ENCODE results near the gene MBD1. TPM values are rescaled to one million over a fixed set of nuclear protein-coding genes. Genes with fewer than 3 reads are reported as not detected.
A peak's percentile ranks its signal among the peaks of the same experiment; 100 is the strongest.
"Not testable (repeated sequence)": the region's sequence is repeated elsewhere in the genome, so short reads cannot be mapped to it uniquely, and the experiment has no call there.

MBD1 gene, protein sequence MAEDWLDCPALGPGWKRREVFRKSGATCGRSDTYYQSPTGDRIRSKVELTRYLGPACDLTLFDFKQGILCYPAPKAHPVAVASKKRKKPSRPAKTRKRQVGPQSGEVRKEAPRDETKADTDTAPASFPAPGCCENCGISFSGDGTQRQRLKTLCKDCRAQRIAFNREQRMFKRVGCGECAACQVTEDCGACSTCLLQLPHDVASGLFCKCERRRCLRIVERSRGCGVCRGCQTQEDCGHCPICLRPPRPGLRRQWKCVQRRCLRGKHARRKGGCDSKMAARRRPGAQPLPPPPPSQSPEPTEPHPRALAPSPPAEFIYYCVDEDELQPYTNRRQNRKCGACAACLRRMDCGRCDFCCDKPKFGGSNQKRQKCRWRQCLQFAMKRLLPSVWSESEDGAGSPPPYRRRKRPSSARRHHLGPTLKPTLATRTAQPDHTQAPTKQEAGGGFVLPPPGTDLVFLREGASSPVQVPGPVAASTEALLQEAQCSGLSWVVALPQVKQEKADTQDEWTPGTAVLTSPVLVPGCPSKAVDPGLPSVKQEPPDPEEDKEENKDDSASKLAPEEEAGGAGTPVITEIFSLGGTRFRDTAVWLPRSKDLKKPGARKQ
- 10 to 100 TPM; 60.6 to 71.2 (median 64.0) TPM for polyA plus RNA-seq (ENCODE audit: insufficient read length in 4 of 4)

DNA sequence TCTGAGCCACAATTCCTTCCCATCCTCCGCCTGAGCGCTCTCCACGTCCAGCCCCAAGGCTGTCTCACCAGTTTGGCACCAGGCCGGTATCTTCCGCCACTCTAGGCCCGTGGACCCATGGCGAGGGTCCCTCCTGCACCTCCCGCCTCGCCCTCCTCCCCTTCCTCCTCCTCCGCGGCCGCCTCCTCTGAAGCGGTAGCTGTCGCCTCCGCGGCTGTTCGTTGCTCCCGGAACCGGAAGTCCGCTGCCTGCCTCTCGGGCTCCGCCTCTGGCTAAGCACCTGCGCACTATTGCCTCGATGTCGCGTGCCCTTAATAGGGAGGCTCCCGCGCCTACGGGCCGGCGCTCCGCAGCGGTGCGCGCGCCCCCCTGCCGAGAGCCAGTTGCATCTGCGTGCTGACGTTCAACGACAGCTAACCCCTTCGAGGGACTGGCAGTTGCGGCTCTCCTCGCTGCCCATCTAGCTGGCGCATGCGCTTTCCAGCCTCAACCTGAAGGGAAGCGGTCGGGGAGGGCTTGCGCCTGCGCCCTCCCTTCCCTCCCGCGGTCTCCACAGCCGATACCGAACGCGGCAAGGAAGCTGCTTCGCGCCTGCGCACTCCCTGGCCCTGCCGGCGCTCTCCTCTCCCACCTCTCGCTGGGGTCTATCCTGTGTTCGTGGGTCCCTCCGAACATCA is at the start of gene MBD1:
TSS of gene MBD1 (minus strand) at position 229 of the 677 bp plus-strand sequence. CDS start 1,531 bp downstream, outside the sequence.
- DNase-seq (ENCODE audit: low read depth in 4 of 4, low spot score in 3 of 4) = peak; percentile 94 to 97 (median 95)

- no peak for DNase-seq (ENCODE audit: low read depth in 4 of 4, low spot score in 3 of 4)
Measured at GRCh38 chr18:50330176-50330575, 48.9 kb upstream of the MBD1 start.

DNA sequence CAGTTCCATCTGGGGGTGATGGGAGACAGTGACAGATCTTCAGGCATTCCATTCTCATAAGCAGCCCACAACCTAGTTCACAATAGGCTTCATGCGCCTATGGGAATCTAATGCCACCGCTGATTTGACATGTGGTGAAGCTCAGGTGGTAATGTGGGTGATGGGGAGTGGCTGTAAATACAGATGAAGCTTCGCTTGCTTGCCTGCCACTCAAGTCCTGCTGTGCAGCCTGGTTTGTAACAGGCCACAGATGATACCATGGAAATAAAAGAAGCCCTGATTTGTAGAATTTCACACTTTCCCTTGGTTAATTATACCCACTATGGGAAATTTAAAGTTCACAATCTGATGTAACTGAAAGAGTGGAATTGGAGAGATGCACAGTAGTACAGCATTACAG is 46.7 kb upstream of the MBD1 start:
- DNase-seq (ENCODE audit: low read depth in 4 of 4, low spot score in 3 of 4) = no peak

DNA sequence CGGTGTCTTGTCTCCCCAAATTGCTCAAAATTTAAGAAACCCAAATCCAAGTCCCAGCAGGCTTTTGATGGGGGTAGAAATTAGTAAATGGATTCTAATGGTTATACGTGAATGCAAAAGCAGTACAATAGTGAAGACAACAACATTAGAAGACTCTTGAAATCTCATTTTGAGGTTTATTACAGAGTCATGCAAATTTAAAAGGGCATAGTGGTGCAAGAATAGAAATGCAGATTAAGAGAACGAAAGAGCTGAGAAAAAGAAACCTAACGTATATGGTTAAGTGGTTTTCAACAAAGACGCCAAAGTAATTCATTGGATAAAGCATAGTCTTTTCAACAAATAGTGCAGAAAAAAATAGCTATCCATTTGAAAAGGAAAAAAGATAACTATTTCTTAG is 39.4 kb upstream of the MBD1 start:
- no peak for DNase-seq (ENCODE audit: low read depth in 4 of 4, low spot score in 3 of 4)

GRCh38 chr18:50315100-50315871 is 34.0 kb upstream of the MBD1 start:
- DNase-seq (ENCODE audit: low read depth in 4 of 4, low spot score in 3 of 4) = no peak

DNA sequence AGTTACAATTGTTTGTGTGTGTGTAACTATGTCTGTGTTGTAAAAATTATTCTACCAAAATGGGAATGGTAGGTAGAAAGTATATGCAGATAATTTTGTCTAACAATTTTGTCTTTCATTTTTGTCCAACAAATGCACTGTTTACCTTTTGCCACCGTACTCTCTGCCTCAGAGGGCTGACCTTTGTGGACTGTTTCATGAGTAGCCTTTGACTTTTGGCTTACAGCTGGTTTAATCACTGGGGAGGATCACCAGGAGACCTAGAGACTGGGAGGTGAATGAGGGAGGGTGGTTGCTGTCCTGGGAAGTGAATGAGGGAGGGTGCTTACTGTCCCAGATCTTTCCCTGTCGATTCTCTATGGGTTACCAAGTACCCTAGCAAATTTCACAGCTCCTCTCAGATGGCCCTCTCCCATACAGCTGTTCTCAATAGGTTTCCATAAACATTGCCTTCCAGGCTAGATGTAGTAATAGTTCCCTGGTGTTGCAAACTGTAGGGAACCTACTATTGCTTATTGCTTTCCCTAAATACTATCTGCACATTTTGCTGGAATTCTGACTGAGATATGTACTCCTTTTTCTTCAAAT is 32.6 kb upstream of the MBD1 start:
- DNase-seq (ENCODE audit: low read depth in 4 of 4, low spot score in 3 of 4) = no peak

DNA sequence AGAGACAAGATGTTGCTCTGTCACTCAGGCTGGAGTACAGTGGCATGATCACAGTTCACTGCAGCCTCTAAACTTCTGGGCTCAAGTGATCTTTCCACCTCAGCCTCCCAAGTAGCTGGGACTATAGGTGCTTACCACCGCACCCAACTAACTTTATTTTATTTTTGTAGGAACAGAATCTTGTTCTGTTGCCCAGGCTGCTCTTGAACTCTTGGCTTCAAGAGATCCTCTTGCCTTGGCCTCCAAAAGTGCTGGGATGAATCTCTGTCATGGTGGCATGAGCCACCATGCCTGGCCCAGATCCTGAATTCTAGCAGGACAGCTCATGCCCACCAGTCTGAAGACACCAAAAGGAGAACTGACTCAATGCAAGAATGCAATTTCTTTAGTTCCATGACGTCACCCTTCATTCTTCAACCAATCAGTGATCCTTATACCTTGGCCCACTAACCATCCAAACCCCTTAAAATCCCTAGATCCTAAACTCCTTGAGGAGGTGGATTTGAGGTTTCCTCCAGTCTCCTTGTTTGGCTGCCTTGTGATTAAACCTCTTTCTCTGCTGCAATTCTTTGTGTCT is 31.8 kb upstream of the MBD1 start:
- DNase-seq (ENCODE audit: low read depth in 4 of 4, low spot score in 3 of 4) = no peak

GRCh38 chr18:50312296-50313030 is 31.1 kb upstream of the MBD1 start:
- no peak for DNase-seq (ENCODE audit: low read depth in 4 of 4, low spot score in 3 of 4)

- DNase-seq (ENCODE audit: low read depth in 4 of 4, low spot score in 3 of 4) = no peak
Measured at GRCh38 chr18:50311650-50312049, 30.3 kb upstream of the MBD1 start.

DNA sequence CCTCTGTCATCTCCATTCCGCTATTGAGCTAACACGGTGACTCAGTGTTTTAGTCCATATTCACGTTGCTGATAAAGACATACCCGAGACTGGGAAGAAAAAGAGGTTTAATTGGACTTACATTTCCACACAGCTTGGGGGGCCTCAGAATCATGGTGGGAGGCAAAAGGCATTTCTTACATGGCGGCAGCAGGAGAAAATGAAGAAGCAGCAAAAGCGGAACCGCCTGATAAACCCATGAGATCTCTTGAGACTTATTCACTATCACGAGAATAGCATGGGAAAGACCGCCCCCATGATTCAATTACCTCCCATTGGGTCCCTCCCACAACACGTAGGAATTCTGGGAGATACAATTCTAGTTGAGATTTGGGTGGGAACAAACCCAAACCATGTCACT is 28.8 kb upstream of the MBD1 start:
- no peak for DNase-seq (ENCODE audit: low read depth in 4 of 4, low spot score in 3 of 4)

- DNase-seq (ENCODE audit: low read depth in 4 of 4, low spot score in 3 of 4) = not testable (repeated sequence)
Measured at GRCh38 chr18:50308851-50309250, 27.5 kb upstream of the MBD1 start.

DNA sequence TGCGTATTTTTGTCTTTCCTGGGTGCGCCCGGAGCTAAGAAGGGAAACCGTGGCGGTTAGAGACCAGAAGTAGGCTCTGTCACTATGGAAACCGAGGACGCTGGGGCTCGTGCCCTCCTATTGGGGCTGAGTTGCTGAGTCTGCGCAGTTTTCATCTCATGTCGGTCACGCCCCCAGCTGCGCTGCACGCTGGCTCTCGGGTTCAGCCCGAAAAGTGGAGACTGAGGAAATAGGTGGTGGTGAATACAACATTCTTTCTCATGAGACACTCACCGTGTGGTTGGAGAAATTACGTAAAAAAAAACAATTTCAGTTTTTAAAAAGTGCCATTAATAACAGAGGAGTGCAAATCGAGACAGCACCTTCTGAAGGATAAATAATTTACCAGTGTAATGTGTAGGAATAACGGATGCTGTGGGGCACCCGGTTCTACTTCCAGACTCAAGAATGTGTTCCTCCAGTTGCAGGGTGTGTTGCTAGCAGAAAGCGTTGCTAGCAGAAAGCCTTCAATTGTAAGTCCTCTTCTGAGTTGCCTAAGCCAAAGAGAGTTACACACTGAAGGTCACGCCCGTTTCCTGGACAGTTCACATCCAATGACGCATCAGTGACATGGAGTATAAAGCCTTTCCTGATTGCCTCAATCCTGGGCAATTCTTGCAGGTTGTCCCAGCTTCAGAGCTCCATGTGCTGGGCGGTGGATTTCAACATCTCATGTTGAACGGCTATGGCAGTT is 26.6 kb upstream of the MBD1 start:
- peak; percentile 70 to 79 (median 78) for DNase-seq (ENCODE audit: low read depth in 4 of 4, low spot score in 3 of 4)

DNA sequence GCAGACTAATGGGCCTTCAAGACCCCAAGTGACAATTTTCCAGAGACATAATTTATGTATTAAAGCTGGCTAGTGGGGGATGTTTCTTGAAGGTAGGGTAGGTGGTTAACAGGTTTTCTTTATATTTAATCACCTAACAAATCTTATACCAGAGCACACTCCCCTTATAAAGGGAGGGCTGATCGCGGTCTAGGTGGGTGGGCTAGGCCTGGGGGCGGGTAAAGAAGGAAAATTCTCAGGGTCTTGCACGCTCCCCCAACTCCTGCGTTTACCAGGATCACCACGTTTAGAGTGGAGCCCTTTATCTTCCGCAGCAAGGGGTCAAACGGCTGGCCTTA is 26.0 kb upstream of the MBD1 start:
- no peak for DNase-seq (ENCODE audit: low read depth in 4 of 4, low spot score in 3 of 4)

GRCh38 chr18:50306944-50307343 is 25.6 kb upstream of the MBD1 start:
- no peak for DNase-seq (ENCODE audit: low read depth in 4 of 4, low spot score in 3 of 4)

DNA sequence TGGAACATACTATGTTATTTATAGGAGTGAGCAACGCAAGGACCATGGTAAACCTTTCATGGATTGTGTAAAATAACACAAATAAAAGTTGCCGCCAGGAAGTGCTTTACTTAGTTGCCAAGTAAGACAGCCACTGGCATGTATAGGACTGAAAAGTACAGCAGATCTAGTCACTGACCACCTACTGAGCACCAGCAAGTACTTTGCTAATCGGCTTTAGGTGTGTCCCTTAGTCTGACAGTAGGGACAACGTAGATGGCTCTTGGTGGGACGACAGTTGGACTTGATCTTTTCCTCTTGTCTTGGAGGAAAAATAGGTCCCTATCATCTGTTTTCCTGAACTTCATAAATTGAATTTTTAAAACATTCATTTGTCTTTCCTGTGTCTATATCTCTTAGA is 19.8 kb upstream of the MBD1 start:
- no peak for DNase-seq (ENCODE audit: low read depth in 4 of 4, low spot score in 3 of 4)

GRCh38 chr18:50299626-50300388 is 18.5 kb upstream of the MBD1 start:
- DNase-seq (ENCODE audit: low read depth in 4 of 4, low spot score in 3 of 4) = no peak

- DNase-seq (ENCODE audit: low read depth in 4 of 4, low spot score in 3 of 4) = no peak
Measured at GRCh38 chr18:50298443-50299284, 17.3 kb upstream of the MBD1 start.

Measured in right renal pelvis (tissue), 4 donors.